SH-SY5Y (cell line): ENCODE data around the gene MRPL39.
A peak's percentile ranks its signal among the peaks of the same experiment; 100 is the strongest.

ENCODE experiments used
- GATA2 ChIP-seq: IDR thresholded peaks from 2 replicates; pipeline ENCODE4 v1.6.1; 2011; ENCODE audit warnings: mild to moderate bottlenecking, low read depth, low read length
- GATA3 ChIP-seq: IDR thresholded peaks from 2 replicates; pipeline ENCODE4 v1.6.1; 2011; ENCODE audit warnings: low read depth, mild to moderate bottlenecking, low read length, moderate library complexity

Gene MRPL39

DNA sequence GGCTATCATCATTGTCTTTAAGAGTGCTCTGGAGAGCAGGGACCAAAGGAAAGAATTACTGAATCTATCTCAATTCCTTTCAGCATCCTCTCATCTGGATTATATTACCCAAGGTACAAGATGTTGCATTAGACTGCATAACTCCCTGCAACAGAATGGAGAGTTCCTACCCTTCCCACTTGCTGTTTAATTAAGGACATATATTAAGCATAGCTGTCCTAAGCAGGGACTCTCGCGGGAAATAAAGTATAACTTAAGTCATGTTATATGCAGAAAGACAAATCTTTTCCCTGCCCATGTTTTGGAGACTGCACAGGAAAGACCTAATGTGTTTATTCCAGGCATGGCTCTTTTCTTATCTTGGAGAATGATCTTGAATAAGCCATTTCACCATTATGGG is 25.0 kb upstream of the MRPL39 start:
- TF ChIP-seq GATA3 (no peak), GATA2 (peak; percentile 8; the same call in 1 of the 2 replicates)

DNA sequence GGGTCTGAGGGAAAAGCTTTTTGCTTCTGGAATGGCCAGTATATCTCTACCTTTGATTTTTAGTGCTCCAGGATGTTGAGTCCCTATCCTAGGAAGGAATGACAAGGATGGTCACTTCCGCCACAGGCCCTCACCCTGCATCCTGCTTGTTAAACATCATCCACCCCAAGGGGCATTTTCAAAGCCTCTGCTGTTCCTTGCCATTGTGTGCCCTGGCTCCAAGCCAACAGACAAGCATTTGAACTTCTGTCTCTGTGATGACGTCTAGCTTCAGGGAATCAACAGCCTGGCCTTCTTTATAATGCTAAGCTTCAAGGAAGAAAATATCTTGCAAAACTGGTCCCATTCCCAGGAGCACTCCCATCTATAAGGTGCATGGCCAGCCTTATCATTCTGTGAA is 19.5 kb upstream of the MRPL39 start:
- TF ChIP-seq GATA3 (no peak), GATA2 (no peak)

DNA sequence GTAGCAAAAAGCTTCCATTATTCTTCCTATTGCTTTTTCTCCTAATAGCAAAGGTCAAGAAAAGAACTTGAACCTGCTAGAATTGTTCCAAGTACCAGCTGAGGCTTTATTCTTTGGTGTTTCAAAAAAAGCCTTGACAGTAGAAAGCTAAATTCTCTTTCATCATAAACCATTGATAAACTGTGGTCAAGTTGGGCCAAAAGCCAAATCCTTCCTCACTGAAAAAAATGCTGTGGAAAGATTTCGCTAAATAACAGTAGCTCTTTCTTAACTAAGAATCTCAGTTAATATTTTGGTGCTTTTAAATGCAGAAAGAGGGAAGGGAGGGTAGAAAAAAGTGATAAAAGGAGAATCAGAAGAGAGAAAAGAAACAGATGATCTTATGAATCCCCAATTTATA is 17.8 kb upstream of the MRPL39 start:
- no peak for TF ChIP-seq GATA3
- TF ChIP-seq GATA2: no peak

DNA sequence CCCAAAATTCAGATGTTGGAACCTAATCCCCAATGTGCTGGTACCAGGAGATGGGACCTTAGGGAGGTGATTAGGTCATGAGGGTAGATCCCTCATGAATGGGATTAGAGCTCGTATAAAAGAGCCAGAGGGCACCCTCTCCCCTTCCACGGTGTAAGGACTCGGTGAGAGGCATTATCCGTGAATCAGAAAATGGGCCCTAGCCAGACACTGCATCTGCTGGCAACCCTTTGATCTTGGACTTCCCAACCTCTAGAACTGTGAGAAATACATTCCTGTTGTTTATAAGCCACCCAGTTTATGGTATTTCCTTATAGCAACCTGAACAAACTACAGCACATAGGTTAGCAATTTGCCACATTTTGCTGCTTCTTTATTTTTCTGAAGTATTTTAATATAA is 17.2 kb upstream of the MRPL39 start:
- TF ChIP-seq GATA3: no peak
- TF ChIP-seq GATA2: no peak

DNA sequence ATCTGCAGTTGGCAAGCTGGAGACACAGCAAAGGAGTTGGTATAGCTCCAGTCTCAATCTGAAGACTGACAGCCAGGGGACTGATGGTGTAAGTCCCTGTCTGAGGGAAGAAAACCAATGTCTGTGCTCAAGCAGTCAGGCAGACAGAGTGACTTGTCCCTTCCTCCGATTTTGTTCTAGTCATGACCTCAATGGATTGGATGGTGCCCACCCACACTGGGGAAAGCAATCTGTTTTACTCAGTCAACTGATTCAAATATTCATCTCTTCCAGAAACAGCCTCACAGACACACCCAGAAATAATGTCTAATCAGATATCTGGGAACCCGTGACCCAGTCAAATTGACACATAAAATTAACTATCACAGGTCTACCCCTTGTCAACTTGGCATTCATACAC is 11.9 kb upstream of the MRPL39 start:
- no peak for TF ChIP-seq GATA3
- TF ChIP-seq GATA2: no peak

DNA sequence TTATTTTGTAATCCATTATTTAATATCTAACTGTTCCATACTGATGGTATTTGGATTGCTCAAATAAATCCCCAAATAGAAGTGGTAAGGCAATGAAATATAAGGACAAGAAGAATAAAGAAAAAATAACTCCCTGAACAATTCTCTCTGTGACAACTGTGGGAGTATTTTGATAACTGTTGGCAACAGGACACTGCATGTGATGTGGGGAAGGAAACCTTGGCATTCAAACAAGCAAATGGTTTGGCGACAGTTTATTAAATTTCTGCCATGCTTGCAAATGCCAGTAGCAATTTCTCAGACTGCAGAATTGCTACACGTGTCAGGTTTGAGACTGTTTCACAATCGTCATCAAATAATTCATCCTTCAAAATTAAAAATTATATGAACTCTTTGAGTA is 8.6 kb upstream of the MRPL39 start:
- TF ChIP-seq GATA3 (no peak), GATA2 (no peak)

DNA sequence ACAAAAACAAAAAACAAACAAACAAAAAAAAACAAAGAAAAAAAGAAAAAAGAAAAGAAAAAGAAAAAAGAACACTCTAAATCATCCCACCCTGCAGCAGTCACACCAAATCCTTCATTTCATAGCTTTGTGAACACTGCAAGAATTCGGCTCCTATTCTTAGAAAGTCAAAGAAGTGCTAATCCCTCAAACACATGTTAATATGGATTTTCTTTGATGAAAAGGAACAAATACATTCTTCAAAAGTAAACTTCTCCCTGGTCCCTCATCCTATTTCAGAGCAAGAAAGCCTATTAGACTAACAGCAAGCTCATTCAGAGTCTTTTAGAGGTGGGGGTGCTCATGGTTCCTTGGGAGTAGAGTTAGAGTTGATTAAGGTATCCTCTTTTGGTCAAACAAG is 7.2 kb upstream of the MRPL39 start:
- no peak for TF ChIP-seq GATA2
- TF ChIP-seq GATA3: no peak

DNA sequence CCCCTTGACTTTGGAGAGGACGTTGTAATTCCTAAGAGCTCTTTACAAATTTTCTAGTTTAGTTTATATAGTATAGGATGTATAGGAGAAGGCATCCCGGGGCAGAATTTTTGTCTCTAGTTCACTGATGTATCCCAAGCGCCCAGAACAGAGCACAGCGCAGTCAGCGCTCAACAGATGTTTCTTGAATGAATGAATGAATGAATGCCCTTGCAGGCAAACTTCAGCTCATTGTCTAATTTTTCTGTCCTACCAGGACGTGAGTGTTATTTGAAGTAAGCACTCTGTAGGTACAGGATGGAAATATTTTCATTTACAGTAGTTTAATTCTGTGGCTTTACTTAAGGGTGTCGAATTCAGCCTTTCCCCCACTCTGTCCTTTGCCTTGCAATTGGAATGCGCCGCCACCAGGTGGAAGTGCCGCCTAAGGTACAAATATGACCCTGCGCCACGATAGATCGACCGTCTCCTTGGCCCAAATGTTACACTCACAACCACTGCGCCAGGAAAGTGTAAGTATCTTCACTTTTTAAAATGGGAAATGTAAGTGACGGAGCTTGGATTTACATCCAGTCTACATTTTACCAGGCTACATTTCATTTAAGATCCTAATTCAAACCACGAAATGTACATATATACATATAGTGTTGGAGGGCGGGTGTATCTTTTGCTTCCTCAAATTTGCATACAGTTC is 910 bp upstream of the MRPL39 start:
- TF ChIP-seq GATA3: no peak

DNA sequence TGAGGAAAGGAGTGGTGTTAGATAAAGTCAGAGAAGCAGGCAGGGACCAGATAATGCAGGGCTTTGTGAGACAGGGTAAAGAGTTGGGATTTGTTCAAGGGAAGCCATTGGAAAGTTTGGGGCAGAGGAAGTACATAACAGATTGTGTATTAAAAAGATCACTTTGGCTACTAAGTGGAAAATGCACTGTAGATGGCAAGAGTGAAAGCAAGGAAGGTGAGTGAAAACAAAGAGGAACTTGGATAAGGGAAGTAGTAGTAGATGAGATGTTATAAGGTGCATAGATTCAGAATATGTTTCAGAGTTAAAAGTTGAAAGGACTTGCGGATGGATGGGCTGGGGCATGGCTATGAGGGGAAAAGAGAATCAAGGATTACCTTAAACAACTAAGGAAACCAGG is 17.4 kb downstream of the MRPL39 start:
- TF ChIP-seq GATA3: no peak
- no peak for TF ChIP-seq GATA2

DNA sequence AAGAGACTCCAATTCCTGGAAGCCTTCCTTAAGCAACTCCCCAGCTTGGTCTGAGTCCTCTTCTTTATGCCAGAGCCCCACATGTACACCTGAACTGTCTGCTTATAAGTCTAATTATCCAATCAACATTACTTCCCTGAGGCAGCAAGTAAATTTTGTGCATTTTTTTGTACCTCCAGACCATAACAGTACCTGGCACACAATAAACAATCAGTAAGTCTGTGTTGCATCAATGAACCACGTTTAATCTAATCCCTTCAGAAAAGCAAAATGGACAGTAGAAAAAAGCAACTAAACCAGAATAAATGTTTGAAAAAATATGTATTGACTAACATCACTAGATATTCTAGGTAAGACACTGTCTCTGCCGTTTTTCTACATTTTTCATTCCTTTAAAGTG is 20.5 kb downstream of the MRPL39 start:
- TF ChIP-seq GATA2 (no peak), GATA3 (no peak)

DNA sequence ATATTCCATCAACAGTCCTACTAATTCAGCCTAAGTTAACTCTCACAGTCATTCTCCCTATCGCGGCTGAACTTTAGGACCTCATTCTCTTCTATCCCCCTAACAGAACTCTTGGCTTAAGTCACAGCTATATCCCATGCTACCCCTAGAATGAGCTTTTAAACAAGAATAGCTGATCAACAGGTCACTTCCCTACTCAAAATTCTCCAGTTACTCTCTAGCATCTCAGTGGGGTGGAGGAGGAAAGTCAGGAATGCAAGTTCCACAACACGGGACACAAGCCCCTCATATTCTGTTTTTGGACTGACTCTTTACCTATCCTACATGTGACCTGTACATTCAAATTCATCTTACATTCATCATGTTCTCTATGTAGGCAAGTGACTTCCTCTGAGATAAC is 21.0 kb downstream of the MRPL39 start:
- TF ChIP-seq GATA3 (no peak), GATA2 (no peak)

DNA sequence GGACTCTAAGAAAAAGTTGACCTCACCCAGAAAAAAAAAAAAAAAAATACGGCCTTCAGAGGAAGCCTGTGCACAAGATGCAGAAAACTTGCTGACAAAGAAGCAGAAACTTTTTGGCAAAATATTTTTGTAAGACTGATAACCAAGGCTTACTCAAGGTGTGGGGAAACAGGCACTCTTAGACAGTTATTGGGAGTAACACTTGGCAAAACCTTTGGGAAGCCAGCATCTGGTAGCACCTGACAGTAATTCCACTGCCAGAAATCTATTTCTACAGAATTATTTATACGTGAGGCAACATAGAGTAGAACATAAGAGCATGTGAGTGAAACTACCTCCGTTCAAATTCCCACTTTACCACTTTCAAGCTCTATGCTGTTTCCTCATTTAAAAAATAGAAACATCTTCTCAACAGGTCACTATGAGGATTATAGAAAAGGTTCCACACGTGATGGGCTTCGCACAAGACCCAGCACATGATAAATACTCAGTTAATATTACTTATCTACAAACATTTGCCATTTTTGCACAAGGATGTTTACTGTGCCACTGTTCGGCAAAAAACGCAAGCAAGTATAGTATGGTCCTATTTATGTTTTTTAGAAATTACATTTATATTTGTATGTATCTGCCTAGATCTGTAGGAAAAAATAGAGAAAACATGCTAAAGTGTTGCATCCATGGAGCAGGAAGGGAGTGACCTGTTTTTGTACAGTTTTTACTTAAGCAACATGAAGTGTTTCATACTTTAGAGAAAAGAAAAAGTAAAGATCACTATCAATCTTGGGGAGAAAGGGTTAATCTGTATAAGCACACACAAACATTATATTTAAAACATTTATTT is 22.2 kb downstream of the MRPL39 start:
- no peak for TF ChIP-seq GATA3
- TF ChIP-seq GATA2: no peak

DNA sequence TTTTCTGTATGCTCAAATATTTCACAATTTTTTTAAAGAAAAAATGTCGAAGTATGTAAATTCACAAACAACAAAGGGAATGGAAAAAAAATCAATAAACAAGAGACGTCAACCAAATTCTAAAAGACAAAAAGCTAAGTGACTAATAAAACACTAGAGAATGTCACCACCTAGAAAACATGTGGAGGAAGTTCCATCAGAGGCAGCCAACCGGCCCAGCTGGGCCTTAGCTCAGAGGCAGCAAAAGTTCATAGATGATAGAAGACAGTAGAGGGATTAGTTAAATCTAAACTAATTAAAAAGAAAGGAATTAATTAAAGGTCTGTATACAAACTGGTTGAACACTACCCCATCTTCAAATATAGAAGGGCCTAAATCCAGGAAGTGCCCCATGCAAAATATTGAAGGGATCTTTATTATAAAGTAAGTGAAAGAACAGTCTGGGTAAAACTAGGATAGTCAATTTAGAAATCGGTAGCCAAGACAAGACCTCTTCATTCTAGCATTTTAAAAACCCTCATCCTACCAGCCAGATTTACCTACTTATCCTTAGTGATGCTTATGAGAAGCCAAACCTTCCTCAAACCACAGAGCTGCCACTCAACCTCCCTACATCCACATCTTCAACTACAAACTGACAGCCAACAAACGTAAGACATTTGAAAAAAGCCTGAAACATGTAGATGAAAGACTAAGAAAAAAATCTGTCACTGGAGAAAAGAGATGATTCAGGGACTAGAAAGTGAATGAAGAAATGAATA is 23.7 kb downstream of the MRPL39 start:
- TF ChIP-seq GATA2 (no peak), GATA3 (no peak)

DNA sequence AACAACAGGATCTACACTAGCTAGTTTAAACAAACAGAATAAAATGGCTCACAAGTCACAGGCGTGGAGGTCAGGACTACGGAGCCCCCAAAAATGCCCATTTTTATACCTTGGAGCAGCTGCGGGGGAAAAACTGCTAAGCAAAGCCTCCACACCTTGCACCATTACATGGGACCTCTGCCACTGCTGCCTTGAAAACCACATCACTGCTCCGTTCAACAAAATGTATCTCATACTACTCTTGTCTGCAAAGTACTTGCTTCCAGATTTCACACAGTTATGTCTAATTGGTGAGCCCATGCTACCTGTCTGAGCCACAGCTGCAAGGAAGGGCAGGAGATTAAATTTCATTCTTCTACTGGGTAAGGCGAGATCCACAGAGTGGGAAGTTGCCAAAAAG is 24.4 kb downstream of the MRPL39 start:
- TF ChIP-seq GATA2: no peak
- TF ChIP-seq GATA3: no peak
